ENCODE results near the gene NEB.

- no peak for TF ChIP-seq POLR2A (IDR thresholded peaks at IDR 0.05)
- no peak for TF ChIP-seq CTCF (IDR thresholded peaks at IDR 0.05)
These were observed 38.5 kb downstream of the NEB start for GRCh38 chr2:151695778-151696177.
